Stromal cell of bone marrow (primary cell): ENCODE measurements around the gene UBE2QL1.
"Not testable (repeated sequence)": the region's sequence is repeated elsewhere in the genome, so short reads cannot be mapped to it uniquely, and the experiment has no call there.

ENCODE experiments used
- DNase-seq: peaks from one replicate; pipeline ENCODE4 v3.0.0-alpha.2; 2012; ENCODE audit warnings: low read depth

The UBE2QL1 gene

DNA sequence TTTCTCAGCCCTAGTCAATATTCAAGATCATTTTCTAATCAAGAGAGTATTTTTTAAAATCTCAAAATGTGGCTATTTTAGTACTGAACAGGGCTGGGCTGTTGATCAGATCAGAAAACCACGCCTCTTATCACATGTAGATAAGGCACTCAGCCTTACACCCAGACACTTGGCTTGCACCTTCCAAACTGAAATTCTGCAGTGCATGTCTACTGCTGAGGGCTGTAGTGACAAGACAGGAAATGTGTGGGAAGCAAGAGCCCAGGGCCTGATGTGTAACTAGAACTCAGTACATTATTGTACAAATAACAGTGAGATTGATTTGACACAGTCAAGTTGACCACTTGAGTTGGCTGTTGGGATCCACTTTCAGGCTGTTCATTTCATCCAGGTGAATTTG is 48.6 kb downstream of the UBE2QL1 start:
- no peak for DNase-seq

DNA sequence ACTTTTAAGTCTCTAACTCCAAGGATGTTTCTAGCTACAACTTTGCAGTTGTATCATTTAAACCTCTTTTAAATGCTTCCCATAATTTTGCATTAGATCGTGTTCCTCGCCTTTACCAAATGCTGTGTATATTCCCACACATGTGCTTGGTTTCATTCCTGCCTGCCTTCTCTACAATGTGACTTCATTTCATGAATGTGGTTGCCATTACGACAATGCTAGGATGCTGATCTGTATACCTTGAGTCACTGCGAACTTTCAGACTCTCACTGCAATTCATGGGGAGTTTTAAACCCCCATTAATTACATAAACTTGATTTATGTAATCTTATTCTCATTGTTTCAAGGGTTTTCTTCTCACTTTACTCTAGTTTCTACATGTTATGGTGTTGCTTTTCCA is 50.3 kb downstream of the UBE2QL1 start:
- DNase-seq, result no peak

DNA sequence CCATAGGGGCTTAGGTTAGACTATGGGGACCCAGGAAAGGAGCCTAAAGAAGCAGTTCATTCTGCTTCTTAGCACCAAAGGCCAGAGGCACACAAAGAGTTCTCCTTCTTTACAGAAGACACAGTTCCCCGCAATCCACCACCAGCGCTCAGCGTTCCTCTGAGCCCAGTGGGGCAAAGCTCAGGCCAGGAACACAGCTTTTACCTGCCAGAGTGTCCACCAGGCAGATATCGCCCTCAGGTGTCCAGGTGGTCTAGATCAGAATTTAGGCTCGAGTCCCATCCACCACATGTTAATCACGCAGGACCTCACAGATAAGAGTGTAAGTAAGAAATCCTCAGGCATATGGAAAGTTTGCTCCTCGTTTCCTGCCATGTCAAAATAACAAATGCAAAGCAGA is 53.0 kb downstream of the UBE2QL1 start:
- no peak for DNase-seq

DNA sequence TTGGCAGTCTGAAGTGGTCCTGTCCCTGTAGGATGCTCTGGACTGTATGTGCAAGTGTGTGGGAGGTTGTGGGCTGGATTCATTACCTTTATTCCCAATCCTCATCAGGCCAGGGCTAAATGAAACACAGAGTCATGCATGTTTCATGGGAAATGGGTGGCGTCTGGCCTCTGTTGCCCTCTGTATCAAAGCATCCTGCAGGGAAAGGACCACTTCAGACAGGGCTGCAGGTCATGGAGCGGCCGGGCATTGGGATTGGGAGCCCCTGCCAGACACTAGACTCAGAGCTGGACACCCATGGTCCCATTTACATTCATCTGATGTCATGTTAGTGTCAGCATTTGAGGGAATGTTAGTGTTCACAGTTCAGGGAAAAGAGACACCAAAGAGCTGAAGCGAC is 53.8 kb downstream of the UBE2QL1 start:
- no peak for DNase-seq

DNA sequence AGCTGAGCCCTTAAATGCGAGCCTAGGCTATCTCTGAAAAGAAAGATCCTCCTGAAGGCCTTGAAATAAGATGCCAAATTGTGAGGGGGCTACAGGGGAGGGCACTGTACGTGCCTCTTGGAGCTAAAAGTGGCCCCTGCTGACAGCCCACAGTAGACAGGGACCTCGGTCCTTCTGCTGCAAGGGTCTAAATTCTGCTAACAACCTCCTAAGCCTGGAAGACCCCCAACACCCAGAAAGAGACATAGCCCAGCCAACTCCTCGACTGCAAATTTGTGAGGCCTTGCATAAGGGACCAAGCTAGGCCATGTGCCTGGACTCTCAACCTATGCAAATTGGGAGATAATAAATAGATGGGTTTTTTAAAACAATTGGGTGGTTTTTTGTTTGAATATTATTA is 54.7 kb downstream of the UBE2QL1 start:
- DNase-seq, result no peak

DNA sequence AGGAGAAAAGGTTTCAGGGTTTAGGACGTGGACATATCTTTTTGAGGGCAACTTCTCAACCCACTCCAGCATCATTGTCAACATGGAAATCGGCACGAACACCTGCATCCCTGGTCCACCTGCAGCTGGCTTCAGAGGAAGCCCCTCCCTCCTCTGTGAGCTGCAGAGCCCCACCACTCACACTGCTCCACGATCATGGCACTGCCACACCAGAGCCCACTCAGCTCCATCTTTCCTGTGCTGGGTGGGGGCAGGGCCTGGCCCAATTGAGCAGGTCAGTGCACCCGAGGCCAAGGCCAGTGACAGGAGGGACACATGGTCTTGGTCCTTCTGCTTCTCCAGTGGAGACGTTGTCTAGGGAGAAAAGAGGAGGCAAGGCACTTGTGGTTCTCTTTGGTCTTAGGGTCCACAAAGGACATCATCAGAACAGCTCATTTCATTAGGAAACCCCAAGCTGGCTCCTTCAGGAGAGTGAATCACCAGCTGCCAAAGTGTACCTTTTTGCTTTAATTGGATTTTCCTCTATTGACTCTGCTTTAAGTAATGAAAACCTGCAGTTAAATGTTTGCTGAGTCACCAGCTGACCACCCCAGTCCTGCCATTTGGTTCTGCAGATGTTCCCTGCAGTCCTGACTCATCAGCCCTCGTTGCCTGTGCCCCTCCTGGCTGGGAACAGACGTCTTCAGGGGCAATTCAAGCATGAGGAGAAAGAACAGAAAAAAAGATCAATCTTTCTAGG is 56.2 kb downstream of the UBE2QL1 start:
- no peak for DNase-seq

DNA sequence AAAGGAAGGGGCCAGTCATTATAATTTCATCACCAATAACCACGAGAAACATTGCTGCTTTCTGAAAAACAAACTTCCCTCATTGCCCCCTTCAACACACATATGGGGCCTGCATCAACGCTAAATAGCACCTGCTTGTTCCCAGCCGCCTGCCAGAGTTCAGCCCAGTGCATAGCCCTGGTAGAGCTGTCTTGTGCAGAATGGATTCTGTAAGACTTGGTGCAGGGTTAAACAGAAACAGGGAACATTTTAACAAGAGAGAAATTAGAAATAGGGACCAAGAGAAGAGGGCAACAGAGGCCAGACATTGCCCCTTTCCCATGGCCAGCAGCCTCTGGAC is 56.7 kb downstream of the UBE2QL1 start:
- DNase-seq, result no peak

DNA sequence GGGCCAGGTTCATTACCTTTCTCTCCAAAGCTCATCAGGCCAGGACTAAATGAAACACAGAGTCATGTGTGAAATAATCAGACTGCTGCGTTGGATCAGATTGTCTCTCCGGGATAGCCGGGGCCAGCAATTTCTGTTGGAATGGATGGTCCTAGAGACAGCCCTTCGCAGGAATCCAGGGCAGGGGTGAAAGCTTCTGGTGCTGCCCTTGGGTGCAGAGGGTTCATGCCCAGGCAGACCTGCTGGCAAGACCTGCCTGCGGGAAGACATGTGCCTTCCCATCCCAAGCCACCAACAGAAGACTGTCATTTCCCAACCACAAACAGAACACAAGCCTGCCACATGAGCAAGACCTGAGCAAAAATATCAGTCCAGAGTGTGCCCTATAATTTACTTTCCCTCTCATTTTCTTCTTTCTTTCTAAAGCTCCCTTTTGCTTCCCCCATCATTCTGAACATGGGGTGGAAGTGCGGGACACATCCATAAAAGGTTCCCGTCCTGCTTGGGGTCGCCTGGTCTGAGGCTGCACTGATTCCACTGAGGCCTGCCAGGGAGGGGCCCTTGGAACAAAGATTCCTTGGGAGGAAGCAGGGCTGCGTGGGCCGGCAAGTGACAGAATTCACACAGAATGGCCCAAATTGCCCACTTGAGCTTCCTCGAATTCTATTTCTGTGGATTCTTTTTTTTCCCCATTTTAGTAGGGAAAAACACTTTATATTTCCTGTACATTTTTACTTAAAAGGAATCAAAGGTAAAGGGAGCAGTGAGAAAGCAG is 57.3 kb downstream of the UBE2QL1 start:
- no peak for DNase-seq

DNA sequence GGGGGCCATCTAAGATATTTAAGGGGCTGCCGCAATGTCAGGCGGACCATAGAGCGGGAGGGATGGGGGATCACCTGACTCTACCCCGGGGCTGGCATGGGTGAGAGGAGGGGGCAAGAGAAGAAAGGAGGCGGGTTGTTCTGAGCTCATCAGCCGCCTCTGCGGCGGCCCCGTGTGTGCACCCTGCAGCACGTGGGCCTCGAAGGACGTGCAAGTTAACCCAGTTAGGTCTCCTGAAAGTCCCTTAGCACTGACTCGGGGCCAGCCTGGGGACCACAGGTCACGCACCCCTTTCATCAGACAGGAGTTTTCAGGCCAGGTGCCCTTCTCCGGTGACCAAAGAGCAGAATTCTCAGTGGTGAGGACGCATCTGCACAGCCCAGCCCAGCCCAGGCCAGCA is 58.0 kb downstream of the UBE2QL1 start:
- no peak for DNase-seq

DNA sequence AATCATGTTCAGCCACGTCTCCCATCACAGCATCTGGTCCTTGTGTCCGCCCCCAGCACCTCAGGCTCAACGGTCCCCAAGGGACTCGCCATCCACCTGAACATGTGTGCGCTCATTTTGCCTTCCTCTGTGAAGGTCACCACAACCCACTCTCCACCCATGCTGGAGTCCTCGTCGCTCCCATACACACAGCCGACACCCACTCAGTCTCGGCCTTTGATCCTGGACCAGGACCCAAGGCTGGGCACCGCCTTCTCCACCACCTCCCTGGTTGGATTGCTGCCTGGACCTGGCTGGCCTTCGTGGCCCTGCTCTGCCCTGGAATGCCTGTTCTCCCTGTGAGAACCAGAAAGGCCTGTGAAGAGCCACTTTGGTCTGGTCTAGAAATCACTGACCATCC is 60.3 kb downstream of the UBE2QL1 start:
- DNase-seq, result no peak

DNA sequence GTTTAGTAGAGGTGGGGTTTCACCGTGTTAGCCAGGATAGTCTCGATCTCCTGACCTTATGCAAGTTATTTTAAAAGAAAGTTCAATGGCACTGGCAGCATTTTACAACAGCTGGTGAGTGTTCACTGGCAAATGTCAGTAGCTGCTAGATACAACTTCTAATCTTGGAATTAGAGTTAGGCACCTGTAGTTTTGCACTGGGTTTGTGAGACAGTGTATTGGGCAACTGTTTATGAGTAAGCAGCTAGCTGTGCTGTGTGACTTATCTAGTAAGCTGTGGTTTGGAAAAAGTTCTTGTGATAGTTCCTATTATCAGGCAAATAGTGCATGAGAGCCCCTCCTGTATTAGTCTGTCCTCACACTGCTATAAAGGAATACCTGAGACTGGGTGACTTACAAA is 61.5 kb downstream of the UBE2QL1 start:
- DNase-seq, result no peak

DNA sequence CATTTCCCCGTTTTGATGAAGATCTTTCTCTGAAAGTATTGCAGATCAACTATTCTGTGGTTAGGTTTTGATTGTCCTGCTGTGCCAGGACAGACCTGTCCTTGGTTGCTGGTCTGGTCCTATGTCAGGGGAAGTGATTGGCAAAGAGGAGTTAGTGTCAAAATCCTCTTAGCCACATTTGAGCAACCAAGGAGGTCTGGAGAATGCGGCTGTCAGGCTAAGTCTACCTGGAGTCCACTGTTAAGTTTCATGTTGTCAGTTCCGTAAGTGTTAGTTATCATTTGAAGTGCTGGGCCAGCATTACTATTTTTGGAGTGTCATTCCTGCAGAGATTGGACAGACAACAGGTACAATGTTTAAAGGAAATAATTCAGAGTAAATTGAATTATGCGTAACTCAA is 62.3 kb downstream of the UBE2QL1 start:
- no peak for DNase-seq

DNA sequence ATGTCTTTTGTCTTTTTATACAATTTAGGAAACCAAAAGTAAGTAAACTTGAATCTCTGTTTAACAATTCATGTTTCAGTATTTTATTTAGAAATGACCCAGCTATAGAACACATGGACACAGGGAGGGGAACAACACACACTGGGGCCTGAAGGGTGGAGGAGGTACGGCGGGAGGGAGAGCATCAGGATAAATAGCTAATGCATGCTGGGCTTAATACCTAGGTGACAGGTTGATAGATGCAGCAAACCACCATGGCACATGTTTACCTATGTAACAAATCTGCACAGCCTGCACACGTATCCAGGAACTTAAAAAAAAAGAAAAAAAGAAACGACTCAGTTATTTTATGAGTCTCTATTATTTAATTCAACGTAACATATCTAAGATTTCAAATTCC is 67.2 kb downstream of the UBE2QL1 start:
- not testable (repeated sequence) for DNase-seq

DNA sequence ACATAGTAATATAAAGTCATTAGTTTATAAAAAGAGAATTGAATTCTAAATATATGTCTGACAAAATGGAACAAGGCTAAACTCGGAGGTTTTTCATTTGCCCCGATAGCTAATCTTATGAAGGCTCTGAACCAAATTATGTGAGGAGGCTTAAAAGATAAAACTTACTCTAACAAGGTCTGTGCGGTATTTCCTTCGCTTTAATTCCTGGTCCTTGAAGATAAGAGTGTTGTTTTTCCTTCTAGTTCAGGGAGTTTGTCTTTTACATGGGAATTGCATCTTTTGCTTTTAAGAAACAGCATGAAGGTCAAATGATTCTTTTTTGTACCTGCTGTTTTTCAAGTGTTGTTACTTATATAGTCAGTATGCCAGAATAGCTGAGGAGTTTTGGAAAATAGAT is 68.2 kb downstream of the UBE2QL1 start:
- DNase-seq, result no peak

DNA sequence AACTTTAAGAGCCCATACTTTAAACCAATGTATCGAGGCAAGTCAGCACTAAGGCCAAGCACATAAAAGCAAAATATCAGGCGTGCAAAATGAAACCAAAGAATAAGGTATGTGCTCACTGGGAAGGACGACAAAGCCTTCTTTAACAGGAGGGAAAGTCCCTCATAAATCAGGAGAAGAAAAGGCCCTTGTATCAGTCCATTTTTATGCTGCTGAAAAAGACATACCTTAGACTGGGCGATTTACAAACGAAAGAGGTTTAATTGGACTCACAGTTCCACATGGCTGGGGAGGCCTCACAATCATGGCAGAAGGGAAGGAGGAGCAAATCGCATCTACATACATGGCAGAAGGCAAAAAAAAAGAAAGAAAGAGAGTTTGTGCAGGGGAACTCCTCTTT is 68.9 kb downstream of the UBE2QL1 start:
- no peak for DNase-seq

DNA sequence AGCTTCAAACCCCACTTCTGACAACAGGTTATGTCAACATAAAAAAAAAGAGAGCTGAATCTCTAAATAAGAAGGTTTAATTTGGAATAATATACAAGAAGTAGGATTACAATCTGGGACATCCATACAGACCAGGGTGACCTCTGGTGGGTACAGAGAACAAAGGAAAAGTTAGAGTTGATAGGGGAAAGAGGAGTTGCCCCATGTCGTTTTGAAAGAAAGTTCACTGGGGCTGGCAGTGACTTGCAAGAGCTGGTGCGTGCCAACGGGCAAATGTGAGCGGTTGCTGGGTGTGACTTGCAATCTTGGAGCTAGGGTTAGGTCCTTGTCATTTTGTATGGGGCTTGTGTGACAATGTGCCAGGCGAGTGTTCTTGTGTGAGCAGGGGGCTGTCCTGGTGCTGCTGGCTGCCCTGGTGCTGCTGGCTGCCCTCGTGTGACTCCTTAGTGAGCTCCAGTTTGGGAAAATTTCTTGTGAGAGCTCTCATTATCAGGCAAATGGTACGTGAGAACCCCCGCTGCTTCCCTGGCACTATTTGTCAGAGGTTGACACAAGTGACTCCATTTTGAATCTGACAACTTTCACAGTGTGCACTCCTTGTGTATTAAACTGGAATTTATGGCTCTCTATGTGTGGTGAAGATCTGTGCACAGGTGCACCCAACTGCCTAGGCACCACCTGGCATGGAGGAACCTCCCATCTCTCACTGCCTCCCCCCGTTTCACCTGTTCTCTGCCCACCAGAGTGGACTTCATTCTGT is 69.8 kb downstream of the UBE2QL1 start:
- no peak for DNase-seq

DNA sequence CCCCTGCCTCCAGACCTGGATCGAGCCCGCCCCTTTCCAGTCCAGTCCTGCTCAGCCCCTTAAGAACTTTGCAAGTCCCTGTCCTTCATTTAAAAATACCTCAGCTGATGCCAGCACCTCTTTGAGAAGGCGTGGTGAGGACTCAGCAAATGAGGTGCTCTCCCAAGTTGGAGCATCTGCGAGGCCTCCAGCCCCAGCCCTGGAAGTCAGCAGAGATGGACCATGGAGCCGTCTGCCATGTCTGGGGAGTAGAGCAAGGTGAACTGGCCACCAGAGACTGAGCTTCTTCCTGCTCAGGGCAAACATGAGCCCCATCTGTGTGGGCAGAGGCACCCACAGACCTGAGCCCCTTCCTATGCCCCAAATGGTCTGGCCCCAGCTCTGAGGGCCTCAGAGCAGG is 71.5 kb downstream of the UBE2QL1 start:
- DNase-seq, result no peak

DNA sequence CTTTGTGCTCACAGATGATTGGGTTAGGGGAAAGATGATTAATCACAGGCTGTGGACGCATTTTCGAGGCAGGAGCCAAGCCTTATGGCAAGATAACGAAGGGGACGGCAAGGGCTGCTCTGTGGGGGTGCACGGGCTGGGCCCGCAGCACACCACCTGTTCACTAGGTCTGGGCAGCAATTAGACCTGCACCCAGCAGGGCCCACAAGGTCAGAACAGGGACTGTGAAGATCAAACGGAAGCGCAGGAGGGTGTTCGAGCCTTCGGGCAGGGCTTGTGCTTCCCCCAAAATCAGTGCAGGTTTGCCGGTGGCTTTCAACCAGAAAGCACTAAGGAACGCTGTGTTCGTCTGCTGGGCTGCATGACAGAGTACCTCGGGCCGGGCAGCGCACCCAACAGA is 73.7 kb downstream of the UBE2QL1 start:
- DNase-seq, result no peak

DNA sequence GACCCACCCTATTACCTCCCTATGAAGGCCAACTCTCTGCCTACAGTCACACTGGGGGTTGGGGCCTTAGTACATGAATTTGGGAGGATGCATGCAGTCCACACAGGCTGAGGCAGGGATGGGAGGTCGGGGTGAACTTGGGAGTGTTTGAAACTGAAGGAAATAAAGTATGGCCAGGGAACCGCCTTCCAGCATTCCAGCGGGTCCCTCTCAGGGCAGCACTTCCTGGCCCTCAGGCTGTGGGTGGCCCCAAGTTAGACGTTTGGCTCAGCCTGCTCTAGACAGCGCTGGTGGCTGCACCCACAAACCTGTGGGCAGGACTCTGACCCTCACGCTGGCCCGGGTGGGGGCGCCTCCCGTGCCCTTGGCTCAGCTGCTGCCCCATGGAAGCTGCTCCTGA is 74.3 kb downstream of the UBE2QL1 start:
- DNase-seq, result no peak

DNA sequence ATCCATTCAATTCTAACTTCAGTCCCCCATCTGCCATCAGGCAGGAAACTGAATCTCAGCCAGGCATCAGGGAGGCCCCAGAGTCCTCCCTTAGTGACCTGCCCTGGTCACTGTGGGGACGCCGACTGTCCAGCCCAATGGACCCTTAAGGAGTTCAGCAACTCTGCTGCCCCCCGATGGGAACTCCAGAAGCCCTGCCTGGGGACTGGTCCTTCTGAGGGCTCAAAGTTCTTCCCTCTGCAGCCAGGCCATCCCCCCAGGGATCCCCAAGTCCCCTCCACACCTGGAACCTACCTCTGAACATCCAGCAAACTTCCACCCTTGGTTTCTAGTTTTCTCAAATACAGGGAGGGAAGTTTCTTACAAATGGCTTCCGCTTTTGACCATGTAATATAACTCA is 76.8 kb downstream of the UBE2QL1 start:
- no peak for DNase-seq

DNA sequence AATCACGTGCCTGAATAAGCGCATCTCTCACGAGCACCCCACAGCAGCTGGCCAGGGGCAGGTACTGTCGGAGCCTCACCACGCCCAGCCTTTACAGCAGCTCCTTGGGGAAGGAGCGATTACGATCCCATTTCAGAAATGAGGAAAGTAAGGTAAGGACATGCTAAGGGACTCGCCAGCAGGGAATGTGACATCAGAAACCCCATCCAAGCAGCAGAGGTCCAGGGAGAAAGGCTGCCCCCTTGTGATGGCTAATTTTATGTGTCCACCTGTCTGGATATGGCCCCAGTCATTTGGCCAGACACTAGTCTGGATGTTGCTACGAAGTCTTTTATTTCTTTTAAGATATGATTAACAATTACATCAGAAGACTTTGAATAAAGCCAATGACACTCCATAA is 77.3 kb downstream of the UBE2QL1 start:
- no peak for DNase-seq

DNA sequence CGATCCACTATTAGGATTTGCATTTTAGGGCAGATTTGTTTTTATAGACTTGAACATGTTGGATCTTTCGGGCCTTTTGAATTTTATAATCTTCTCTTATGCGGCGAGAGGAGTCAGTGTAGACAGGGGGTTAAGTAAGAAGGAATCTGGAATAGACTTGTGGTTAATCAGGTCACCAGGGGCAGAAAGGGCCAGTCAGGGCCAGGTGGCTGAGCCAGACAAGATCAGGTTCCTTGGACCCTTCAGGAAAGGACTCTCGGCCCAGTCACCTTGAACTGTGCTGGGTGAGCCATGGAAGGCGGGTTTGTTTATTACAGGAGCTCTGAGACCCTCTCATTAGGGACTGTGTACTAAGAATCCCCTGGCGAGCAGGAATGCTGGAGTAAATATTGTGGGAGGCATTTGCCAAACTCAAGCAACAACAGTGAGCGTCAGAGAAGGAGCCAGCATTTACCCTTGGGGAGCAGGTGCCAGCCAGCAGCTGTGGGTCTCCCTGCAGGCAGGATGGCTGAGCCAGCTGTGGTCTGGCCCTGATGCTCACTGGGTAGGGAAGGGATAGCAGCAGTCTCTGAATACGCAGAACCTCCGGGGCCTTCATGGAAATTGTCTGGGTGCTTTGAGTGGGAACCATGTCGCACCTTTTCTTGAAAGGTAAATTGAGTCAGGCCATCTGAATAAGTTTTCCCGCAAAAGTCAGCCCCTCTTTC is 79.2 kb downstream of the UBE2QL1 start:
- no peak for DNase-seq

DNA sequence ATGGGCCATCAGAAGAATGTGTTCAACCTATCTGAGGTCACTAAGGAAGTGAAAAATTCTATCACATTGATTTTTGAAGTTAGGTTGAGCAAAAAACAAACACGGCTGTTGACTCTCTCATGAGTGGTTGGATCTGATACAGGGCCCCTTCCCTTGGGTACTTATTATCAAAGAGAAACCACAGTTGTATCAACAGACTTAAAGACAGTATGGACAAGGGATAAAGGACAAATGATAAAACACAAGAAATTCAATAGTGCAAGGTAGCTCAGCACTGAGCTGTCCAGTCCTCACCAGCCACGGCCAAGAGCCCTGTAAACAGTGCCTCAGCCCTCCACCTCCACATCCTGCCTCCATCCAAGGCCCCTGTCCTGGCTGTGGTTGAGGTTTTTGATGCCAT is 86.9 kb downstream of the UBE2QL1 start:
- DNase-seq, result no peak
